Ovary (tissue), 9 donors: Measurements from ENCODE around the gene OVOL1. TPM values are rescaled to one million over a fixed set of nuclear protein-coding genes. Genes with fewer than 3 reads are reported as not detected.

Experiments used
- DNase-seq, 5 donors: peaks; one replicate each; pipeline ENCODE4 v3.0.0-alpha.2; 2019 to 2020
- H3K27ac ChIP-seq, 2 donors: fragments of 200-600 bp; one replicate each; pipeline versions ENCODE4 v1.5.1 to v1.8.0; 2019 to 2022
- H3K27me3 ChIP-seq: fragments of 200-600 bp; one replicate; pipeline ENCODE4 v1.8.0; 2022
- H3K36me3 ChIP-seq: fragments of 200-600 bp; sonication (generic); one replicate; pipeline ENCODE4 v1.5.1; 2019
- H3K4me1 ChIP-seq: one replicate; pipeline ENCODE4 v1.8.1; 2013; ENCODE audit warnings: mild to moderate bottlenecking, moderate library complexity; ENCODE audit not compliant: insufficient read depth
- H3K4me3 ChIP-seq: fragments of 200-600 bp; sonication (generic); one replicate; pipeline ENCODE4 v1.5.1; 2017
- H3K9me3 ChIP-seq, 2 donors: fragments of 200-600 bp in 1 of 2; sonication (generic) in 1 of 2; one replicate each; pipeline versions ENCODE4 v1.5.1 to v1.8.1; 2013 to 2019; ENCODE audit warnings: mild to moderate bottlenecking in 1 of 2, moderate library complexity in 1 of 2
- CTCF ChIP-seq, 3 donors: fragments of 450-650 bp in 2 of 3; fragments of 200-600 bp in 1 of 3; IDR thresholded peaks; one replicate each; pipeline versions ENCODE4 v1.5.1 to v1.8.0; 2016 to 2022; ENCODE audit warnings: antibody characterized with exemption in 3 of 3, mild to moderate bottlenecking in 1 of 3
- EP300 ChIP-seq: sonication (generic); formaldehyde crosslinking; IDR thresholded peaks from one replicate; pipeline ENCODE4 v1.6.1; 2017; ENCODE audit warnings: antibody characterized with exemption
- POLR2A ChIP-seq: fragments of 450-650 bp; IDR thresholded peaks from one replicate; pipeline ENCODE4 v1.6.1; 2017; ENCODE audit warnings: antibody characterized with exemption, mild to moderate bottlenecking, moderate library complexity
- WGBS, 3 donors: extraction: QIAGEN DNeasy Blood & Tissue Kit in 1 of 3; methylation state at CpG; one replicate each; pipeline versions ENCODE4 v1.1.5 to v1.1.7; 2013 to 2017; 5-methylcytosine and 5-hydroxymethylcytosine counted together
- intact Hi-C, 4 donors: fragments of 100-400 bp; cut with DNase I; formaldehyde crosslinking; loops; one replicate each; pipeline versions ENCODE4 v1.11.0 to v1.15.1; 2022 to 2023
- polyA plus RNA-seq, 2 donors: library from polyadenylated mRNA; stranded (reverse); fragments of 200-250 nt in 1 of 2; fragments of 350-450 nt in 1 of 2; fragmentation: Illumina TruSeq in 1 of 2; extraction: RNeasy Lipid Tissue Mini Kit (QIAGEN cat#74804) in 1 of 2; gene quantifications; one replicate each; pipeline ENCODE4 v1.2.3, GENCODE V29; 2013 to 2014
- total RNA-seq, 7 donors: library from RNA; depleted of rRNA in 2 of 7; stranded (reverse); fragments of >200 nt in 2 of 7; fragmentation: NEBNext Ultra II Directional in 3 of 7; extraction: Animal tissue kit (Norgen Biotek cat#: 25700) in 3 of 7; gene quantifications; one replicate each; pipeline versions ENCODE4 v1.1.0 to v1.2.4, GENCODE V29; 2016 to 2023
- donor health status: DM: no; HTN: no; CAD: no; lungs with moderate emphysema.
- donor health status: DM: no; HTN: no; CAD: no.
- donor health status: Bipolar disorder and iron deficiency.
- donor health status: DM: yes; HTN: yes; CAD: no.
- donor health status: DM: no; HTN: no; CAD: no.
- donor health status: DM: yes; HTN: yes; CAD: no.

Gene OVOL1
- total and polyA plus RNA-seq, 9 donors, result 0.24 to 3.6 (median 0.31) TPM; not detected in 6

- WGBS, 3 donors, result 83 to 90% (median 86%) methylated on average over 16 of the region's 16 CpGs
- no peak overlapping the region for H3K4me3 ChIP-seq
- intact Hi-C loops, result loop anchor here in 2 of 4 donors (5.0 to 10.0 kb wide), 3 partner anchors 38 to 108 kb away; partner anchors contain the start of gene KAT5 (in 1 of the 2)
- no peaks in the 10 kb centered on the region for H3K9me3 ChIP-seq
- no peak for DNase-seq
- TF ChIP-seq CTCF (IDR thresholded peaks at IDR 0.05) (no peak), POLR2A (no peak), EP300 (no peak)
- peaks cover 2% of the 10 kb centered on the region for H3K4me1 ChIP-seq
- H3K27me3 ChIP-seq, result no peaks in the 10 kb centered on the region
- H3K36me3 ChIP-seq, result no peaks in the 10 kb centered on the region
- no peak overlapping the region for H3K27ac ChIP-seq
Measured at GRCh38 chr11:65814986-65815565, 28.2 kb downstream of the OVOL1 start.

GRCh38 chr11:65816696-65817095 is 29.8 kb downstream of the OVOL1 start:
- H3K27me3 ChIP-seq, result no peaks in the 10 kb centered on the region
- H3K4me3 ChIP-seq, result no peak overlapping the region
- H3K4me1 ChIP-seq, result peaks cover 2% of the 10 kb centered on the region
- peak overlapping the region in 1 of 2 donors; percentile 72 for H3K27ac ChIP-seq
- no peaks in the 10 kb centered on the region for H3K36me3 ChIP-seq
- WGBS, 3 donors, result 94 to 96% (median 94%) methylated on average over 3 of the region's 3 CpGs
- no peaks in the 10 kb centered on the region for H3K9me3 ChIP-seq
- no peak for DNase-seq
- intact Hi-C loops, result loop anchor here in 2 of 4 donors (5.0 to 10.0 kb wide), 2 partner anchors 102 to 109 kb away; partner anchors contain the start of gene KAT5 (in 1 of the 2)
- no peak for TF ChIP-seq EP300
- no peak for TF ChIP-seq CTCF (IDR thresholded peaks at IDR 0.05)
- no peak for TF ChIP-seq POLR2A

DNA sequence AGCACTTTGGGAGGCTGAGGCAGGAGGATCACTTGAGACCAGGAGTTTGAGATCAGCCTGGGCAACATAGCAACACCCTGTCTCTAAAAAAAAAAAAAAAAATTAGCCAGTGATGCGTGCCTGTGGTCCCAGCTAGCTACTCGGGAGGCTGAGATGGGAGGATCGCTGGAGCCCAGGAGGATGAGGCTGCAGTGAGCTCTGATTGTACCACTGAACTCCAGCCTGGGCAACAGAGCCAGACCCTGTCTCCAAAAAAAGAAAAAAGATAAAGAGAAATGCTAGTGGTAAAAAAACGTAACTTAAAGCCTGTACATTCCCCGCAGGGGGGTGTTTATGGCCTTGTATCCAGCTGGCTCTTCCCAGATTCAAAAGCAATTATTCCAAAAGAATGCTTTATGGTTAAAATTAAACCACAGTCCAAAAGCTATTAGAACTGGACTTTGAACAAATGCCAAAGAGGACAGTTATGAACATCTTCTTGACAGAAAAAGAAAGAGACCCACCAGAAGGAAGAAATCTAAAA is 30.5 kb downstream of the OVOL1 start:
- 45 to 55% (median 53%) methylated on average over 5 of the region's 5 CpGs for WGBS, 3 donors
- no peaks in the 10 kb centered on the region for H3K36me3 ChIP-seq
- DNase-seq, result no peak

More for the DNA sequence above, 30.5 kb downstream of the OVOL1 start:
- H3K27me3 ChIP-seq, result no peaks in the 10 kb centered on the region
- peak overlapping the region; percentile 49 for H3K4me3 ChIP-seq
- no peaks in the 10 kb centered on the region for H3K9me3 ChIP-seq
- H3K27ac ChIP-seq, result peak overlapping the region in 1 of 2 donors; percentile 72
- H3K4me1 ChIP-seq, result peaks cover 2% of the 10 kb centered on the region
- TF ChIP-seq EP300, result no peak
- no peak for TF ChIP-seq POLR2A
- TF ChIP-seq CTCF (IDR thresholded peaks at IDR 0.05), result no peak
- intact Hi-C loops, result loop anchor here in 2 of 4 donors (5.0 to 10.0 kb wide), 2 partner anchors 103 to 110 kb away; partner anchors contain the start of gene KAT5 (in 1 of the 2)
